Endothelial cell of umbilical vein (primary cell): ENCODE results near the gene CAPN15. TPM values are rescaled to one million over a fixed set of nuclear protein-coding genes. Genes with fewer than 3 reads are reported as not detected.
"Not testable (repeated sequence)": the region's sequence is repeated elsewhere in the genome, so short reads cannot be mapped to it uniquely, and the experiment has no call there.

Source experiments
- BruUV-seq: library from RNA; stranded (reverse); fragments of 400-500 nt; replicated peaks from 2 replicates; lab custom pipeline; 2021; lab: Mats Ljungman, UMichigan
- CTCF ChIA-PET: fragments of 300-600, 350-600 bp; sonication (Branson Sonifier 250); formaldehyde crosslinking; loops from one replicate; lab custom pipeline; 2021; ENCODE audit warnings: antibody characterized with exemption, inconsistent platforms; lab: Charles Lee
- POLR2A ChIA-PET: fragments of 300-600, 350-600 bp; sonication (Branson Sonifier 250); formaldehyde crosslinking; loops from one replicate; lab custom pipeline; 2021; ENCODE audit warnings: antibody characterized with exemption, inconsistent platforms; lab: Charles Lee
- DNase-seq: peaks from one replicate; pipeline ENCODE4 v3.0.0-alpha.2; 2011; ENCODE audit warnings: low read depth, low spot score
- FAIRE-seq: peaks from 2 replicates; lab custom pipeline; 2011; peaks lifted over from hg19 to GRCh38; lab: Jason Lieb, UNC
- H2AFZ ChIP-seq: 2 replicates; pipeline ENCODE4 v1.6.0; 2012; ENCODE audit warnings: low read depth, low read length, control low read depth, inconsistent platforms
- H3K27ac ChIP-seq: 2 replicates; pipeline ENCODE4 v1.5.1; 2011; ENCODE audit warnings: low read depth, mild to moderate bottlenecking, control low read depth, low read length, moderate library complexity; ENCODE audit not compliant: insufficient read depth
- H3K27me3 ChIP-seq, 2 experiments: 2 replicates each; pipeline versions ENCODE4 v1.6.0 to v1.6.1; 2011; ENCODE audit warnings: low read length in 2 of 2, mixed read lengths in 1 of 2; ENCODE audit not compliant: control insufficient read depth in 2 of 2, insufficient read depth in 2 of 2
- H3K36me3 ChIP-seq, 2 experiments: 2 replicates in 1 of 2; 3 replicates in 1 of 2; pipeline ENCODE4 v1.5.1; 2011; ENCODE audit warnings: low read length in 2 of 2, mild to moderate bottlenecking in 1 of 2, moderate library complexity in 1 of 2; ENCODE audit not compliant: control insufficient read depth in 2 of 2, insufficient read depth in 2 of 2; ENCODE audit errors: extremely low read depth in 1 of 2
- H3K4me1 ChIP-seq: 3 replicates; pipeline ENCODE4 v1.5.1; 2011; ENCODE audit warnings: mild to moderate bottlenecking, low read length; ENCODE audit not compliant: control insufficient read depth, insufficient read depth; ENCODE audit errors: extremely low read depth
- H3K4me2 ChIP-seq: 2 replicates; pipeline ENCODE4 v1.6.1; 2011; ENCODE audit warnings: low read length, control low read depth, mixed read lengths; ENCODE audit not compliant: insufficient read depth
- H3K4me3 ChIP-seq, 3 experiments: fragments of 200-600 bp in 1 of 3; sonication (generic), shearing (Covaris generic) in 1 of 3; replicated peaks in 1 of 3; 2 replicates each; pipeline ENCODE4 v1.5.1; 2011 to 2016; ENCODE audit warnings: control low read depth in 3 of 3, low read length in 3 of 3, mild to moderate bottlenecking in 2 of 3, inconsistent platforms in 1 of 3, low read depth in 1 of 3, moderate library complexity in 1 of 3; ENCODE audit not compliant: insufficient read depth in 1 of 3
- H3K79me2 ChIP-seq: 2 replicates; pipeline ENCODE4 v1.6.0; 2012; ENCODE audit warnings: low read length, inconsistent platforms; ENCODE audit not compliant: control insufficient read depth, insufficient read depth
- H3K9ac ChIP-seq: replicated peaks from 2 replicates; pipeline ENCODE3; 2011; ENCODE audit warnings: low read length, control low read depth; ENCODE audit not compliant: insufficient read depth; ENCODE audit errors: extremely low read depth
- H3K9me1 ChIP-seq: replicated peaks from 3 replicates; pipeline ENCODE4 v1.6.0; 2011; ENCODE audit warnings: mild to moderate bottlenecking, low read length; ENCODE audit not compliant: control insufficient read depth, insufficient read depth; ENCODE audit errors: extremely low read depth
- H3K9me3 ChIP-seq: replicated peaks from 2 replicates; pipeline ENCODE4 v1.5.1; 2012; ENCODE audit warnings: low read length, inconsistent platforms; ENCODE audit not compliant: control insufficient read depth, insufficient read depth
- H4K20me1 ChIP-seq: replicated peaks from 2 replicates; pipeline ENCODE3; 2011; ENCODE audit warnings: mild to moderate bottlenecking, low read length; ENCODE audit not compliant: control insufficient read depth, insufficient read depth; ENCODE audit errors: extremely low read depth
- EZH2 ChIP-seq: IDR thresholded peaks from 2 replicates; pipeline ENCODE4 v1.6.1; 2012; ENCODE audit warnings: borderline replicate concordance, low read depth, mild to moderate bottlenecking, moderate library complexity, low read length, inconsistent platforms; ENCODE audit not compliant: severe bottlenecking
- FOS ChIP-seq: IDR thresholded peaks from 2 replicates; pipeline ENCODE4 v1.6.1; 2011; ENCODE audit warnings: mild to moderate bottlenecking, low read length, moderate library complexity, borderline replicate concordance; ENCODE audit not compliant: insufficient read depth
- POLR2A ChIP-seq: IDR thresholded peaks from 2 replicates; pipeline ENCODE4 v1.6.1; 2012; ENCODE audit warnings: low read depth, mild to moderate bottlenecking, control low read depth, low read length
- dilution Hi-C: fragments of 300-500 bp; cut with MboI; formaldehyde crosslinking; loops from one replicate; pipeline ENCODE4 v1.15.0; 2019; ENCODE audit warnings: low sequenced_read_pairs; ENCODE audit not compliant: extremely low pct_ligation_motif_present
- intact Hi-C: fragments of 100-400 bp; cut with micrococcal nuclease; formaldehyde crosslinking; loops from one replicate; pipeline ENCODE4 v1.10.0; 2022
- polyA plus RNA-seq, 4 experiments: library from polyadenylated mRNA; depleted of rRNA in 3 of 4; stranded (reverse) in 3 of 4; unstranded in 1 of 4; fragments of >200 nt; gene quantifications; 2 replicates each; pipeline versions ENCODE4 v1.2.1 to v1.2.3, GENCODE V29; 2011 to 2012; ENCODE audit warnings: missing spikeins in 1 of 4
- total RNA-seq: library from RNA; stranded (reverse); gene quantifications from 2 replicates; pipeline ENCODE4 v1.2.3, GENCODE V29; 2021

Gene CAPN15
- total and polyA plus RNA-seq, 2 donors (not counting 3 experiments of a cell fraction or from before 2014, with no cell fraction given): 33.9 to 65.0 TPM

- H4K20me1 ChIP-seq: no peaks in the 10 kb centered on the region
- no peak for DNase-seq
- H3K4me3 ChIP-seq: no peak overlapping the region
- FAIRE-seq: no peak
- no TSS peak for BruUV-seq
- no peak overlapping the region for H3K4me2 ChIP-seq
- H3K36me3 ChIP-seq: peaks cover 5 to 23% of the 10 kb centered on the region in 2 experiments
- no peak overlapping the region for H3K9ac ChIP-seq
- CTCF ChIA-PET: interaction anchor here (0.9 to 1.3 kb wide), 2 partner anchors 22 to 91 kb away, joined by 3 to 6 read pairs; partner anchors contain the start of gene DECR2
- no peak overlapping the region for H3K27ac ChIP-seq
- no peaks in the 10 kb centered on the region for H3K4me1 ChIP-seq
- POLR2A ChIA-PET: no interaction called here
- dilution Hi-C loops: no loop called here
- no peaks in the 10 kb centered on the region for H3K79me2 ChIP-seq
- H3K9me3 ChIP-seq: no peaks in the 10 kb centered on the region
- intact Hi-C loops: no loop called here
- no peak overlapping the region for H2AFZ ChIP-seq
- no peaks in the 10 kb centered on the region for H3K9me1 ChIP-seq
- H3K27me3 ChIP-seq: no peaks in the 10 kb centered on the region
- TF ChIP-seq EZH2 (no peak), POLR2A (no peak), FOS (no peak)
These were observed 35.2 kb upstream of the CAPN15 start for GRCh38 chr16:492211-492875.

- intact Hi-C loops: loop anchor here (1.0 to 5.0 kb wide), 2 partner anchors 67 to 102 kb away; partner anchors contain the start of gene RAB11FIP3
- FAIRE-seq: peak; percentile 82
- CTCF ChIA-PET: interaction anchor here (1.3 kb wide), 3 partner anchors 68 to 124 kb away, joined by 4 to 11 read pairs (median 5); partner anchors contain the start of gene MRPL28
These were observed 32.8 kb upstream of the CAPN15 start for GRCh38 chr16:494676-495075.

More at GRCh38 chr16:494676-495075, 32.8 kb upstream of the CAPN15 start:
- H3K9ac ChIP-seq, dilution Hi-C loops, H3K27me3 ChIP-seq, H3K4me2 ChIP-seq, H3K9me3 ChIP-seq, H3K79me2 ChIP-seq, DNase-seq, H3K27ac ChIP-seq, H4K20me1 ChIP-seq, H3K4me3 ChIP-seq, POLR2A ChIA-PET, BruUV-seq, H2AFZ ChIP-seq, H3K9me1 ChIP-seq, H3K4me1 ChIP-seq: not testable (repeated sequence)
- H3K36me3 ChIP-seq: peaks cover 0 to 26% of the 10 kb centered on the region in 2 experiments
